GM12878 (cell line): Measurements from ENCODE around the gene ZNF628.

Source experiments
- BHLHE40 ChIP-seq, 2 experiments: fragments of 450-650 bp in 1 of 2; IDR thresholded peaks; 2 replicates each; pipeline ENCODE4 v1.6.1; 2011 to 2017; ENCODE audit warnings: low read depth in 2 of 2, borderline replicate concordance in 1 of 2, improper control_type of control experiment in 1 of 2, low read length in 1 of 2, mild to moderate bottlenecking in 1 of 2
- CHD4 ChIP-seq: fragments of 200-600 bp; sonication (generic); IDR thresholded peaks from 2 replicates; pipeline ENCODE4 v1.6.1; 2016; ENCODE audit warnings: mild to moderate bottlenecking
- CREM ChIP-seq: IDR thresholded peaks from 2 replicates; pipeline ENCODE4 v1.6.1; 2014; ENCODE audit warnings: antibody characterized with exemption, low read depth
- CTCF ChIP-seq, 3 experiments: IDR thresholded peaks in 2 of 3; conservative IDR thresholded peaks in 1 of 3; 2 replicates each; pipeline ENCODE4 v1.5.1; 2011; ENCODE audit warnings: low read depth in 3 of 3, low read length in 3 of 3, mild to moderate bottlenecking in 3 of 3, control low read depth in 2 of 3, moderate library complexity in 2 of 3, inconsistent platforms in 1 of 3, mixed read lengths in 1 of 3; ENCODE audit not compliant: control insufficient read depth in 2 of 3, insufficient read depth in 1 of 3; ENCODE audit errors: extremely low read depth in 1 of 3
- EZH2 ChIP-seq: IDR thresholded peaks from 2 replicates; pipeline ENCODE4 v1.6.1; 2012; ENCODE audit warnings: low read depth, mild to moderate bottlenecking, control low read depth, inconsistent platforms, low read length, borderline replicate concordance; ENCODE audit not compliant: control insufficient read depth
- GABPA ChIP-seq: IDR thresholded peaks from 2 replicates; pipeline ENCODE4 v1.6.1; 2014; ENCODE audit warnings: antibody characterized with exemption, low read depth, mild to moderate bottlenecking, inconsistent platforms
- HDAC6 ChIP-seq: fragments of 200-600 bp; sonication (generic); IDR thresholded peaks from one replicate; pipeline ENCODE4 v1.8.0; 2017; ENCODE audit warnings: antibody characterized with exemption; ENCODE audit not compliant: unreplicated experiment
- MEF2B ChIP-seq: fragments of 450-650 bp; IDR thresholded peaks from 2 replicates; pipeline ENCODE4 v1.6.1; 2018; ENCODE audit warnings: mild to moderate bottlenecking, moderate library complexity; ENCODE audit not compliant: partially characterized antibody, poor library complexity, severe bottlenecking
- NBN ChIP-seq: fragments of 450-650 bp; IDR thresholded peaks from 2 replicates; pipeline ENCODE4 v1.6.1; 2016
- POLR2A ChIP-seq: IDR thresholded peaks from 2 replicates; pipeline ENCODE4 v1.6.1; 2011; ENCODE audit warnings: low read depth, mild to moderate bottlenecking, low read length
- POLR2AphosphoS2 ChIP-seq: IDR thresholded peaks from 2 replicates; pipeline ENCODE4 v1.6.1; 2011; ENCODE audit warnings: low read depth, mild to moderate bottlenecking, low read length, improper control_type of control experiment, moderate library complexity
- RCOR1 ChIP-seq: conservative IDR thresholded peaks from 2 replicates; pipeline ENCODE4 v1.6.1; 2012; ENCODE audit warnings: low read depth, low read length, improper control_type of control experiment
- TCF12 ChIP-seq: IDR thresholded peaks from 2 replicates; pipeline ENCODE4 v1.6.1; 2011; ENCODE audit warnings: low read depth, mild to moderate bottlenecking, low read length
- YY1 ChIP-seq: IDR thresholded peaks from 2 replicates; pipeline ENCODE4 v1.6.1; 2011; ENCODE audit warnings: low read depth, mild to moderate bottlenecking, low read length

GRCh38 chr19:55478364-55478763 is 1.9 kb downstream of the ZNF628 start:
- TF ChIP-seq HDAC6 (no peak), CTCF (IDR thresholded peaks at IDR 0.05 in 2 of 3, conservative IDR thresholded peaks at IDR 0.05 in 1 of 3; ENCODE audit: control insufficient read depth in 2 of 3, extremely low read depth in 1 of 3, insufficient read depth in 1 of 3, low read depth in 3 of 3, low read length in 3 of 3) (no peak), BHLHE40 (IDR thresholded peaks at IDR 0.05; ENCODE audit: borderline replicate concordance in 1 of 2, low read depth in 2 of 2, low read length in 1 of 2) (no peak), TCF12 (no peak), MEF2B (no peak), YY1 (no peak), POLR2AphosphoS2 (no peak), RCOR1 (no peak), NBN (no peak), CREM (no peak), GABPA (no peak), POLR2A (no peak), CHD4 (no peak), EZH2 (no peak)
